Measurements from ENCODE around the gene THRAP3.
"Not testable (repeated sequence)": the region's sequence is repeated elsewhere in the genome, so short reads cannot be mapped to it uniquely, and the experiment has no call there.

GRCh38 chr1:36196805-36197204, 27.4 kb upstream of the THRAP3 start:
- not testable (repeated sequence) for TF ChIP-seq EZH2 (IDR thresholded peaks at IDR 0.05); POLR2AphosphoS5 (IDR thresholded peaks at IDR 0.05; ENCODE audit: borderline replicate concordance, low read depth, low read length)
